Vagina (tissue), 2 donors: Measurements from ENCODE around the gene MAGEA10. TPM values are rescaled to one million over a fixed set of nuclear protein-coding genes. Genes with fewer than 3 reads are reported as not detected.
"Not testable (repeated sequence)": the region's sequence is repeated elsewhere in the genome, so short reads cannot be mapped to it uniquely, and the experiment has no call there.

ENCODE experiments used
- DNase-seq, 2 donors: peaks; one replicate each; pipeline ENCODE4 v3.0.0-alpha.2; 2017; ENCODE audit errors: extremely low spot score in 2 of 2
- H3K27ac ChIP-seq: fragments of 200-600 bp; sonication (generic); one replicate; pipeline ENCODE4 v1.5.1; 2019
- H3K27me3 ChIP-seq: fragments of 200-600 bp; sonication (generic); one replicate; pipeline ENCODE4 v1.5.1; 2019
- H3K36me3 ChIP-seq, 2 donors: fragments of 200-600 bp; sonication (generic); one replicate each; pipeline ENCODE4 v1.5.1; 2017 to 2019
- H3K4me1 ChIP-seq: fragments of 200-600 bp; sonication (generic); one replicate; pipeline ENCODE4 v1.5.1; 2019
- H3K4me3 ChIP-seq, 2 donors: fragments of 200-600 bp; sonication (generic); 1 replicate in 1 of 2; 2 replicates in 1 of 2; pipeline ENCODE4 v1.5.1; 2016 to 2019
- H3K9me3 ChIP-seq: fragments of 200-600 bp; sonication (generic); one replicate; pipeline ENCODE4 v1.5.1; 2019
- CTCF ChIP-seq, 3 experiments: fragments of 450-650 bp in 2 of 3; fragments of 200-600 bp in 1 of 3; sonication (generic) in 1 of 3; IDR thresholded peaks; one replicate each; pipeline ENCODE4 v1.5.1; 2017 to 2019; ENCODE audit warnings: antibody characterized with exemption in 3 of 3, mild to moderate bottlenecking in 2 of 3, moderate library complexity in 2 of 3
- POLR2A ChIP-seq, 2 donors: fragments of 450-650 bp; IDR thresholded peaks; one replicate each; pipeline ENCODE4 v1.6.1; 2017; ENCODE audit warnings: antibody characterized with exemption in 2 of 2, mild to moderate bottlenecking in 2 of 2, moderate library complexity in 2 of 2
- POLR2AphosphoS5 ChIP-seq, 2 donors: sonication (generic); formaldehyde crosslinking; IDR thresholded peaks; one replicate each; pipeline ENCODE4 v1.9.0; 2017; ENCODE audit warnings: antibody characterized with exemption in 2 of 2, mild to moderate bottlenecking in 2 of 2, low read depth in 1 of 2; ENCODE audit not compliant: insufficient read depth in 1 of 2
- intact Hi-C: fragments of 100-400 bp; cut with DNase I; formaldehyde crosslinking; loops from one replicate; pipeline ENCODE4 v1.15.1; 2023
- total RNA-seq: library from RNA; depleted of rRNA; stranded (reverse); fragments of >200 nt; gene quantifications from one replicate; pipeline ENCODE4 v1.2.3, GENCODE V29; 2016

Gene MAGEA10
- total RNA-seq, result not detected

DNA sequence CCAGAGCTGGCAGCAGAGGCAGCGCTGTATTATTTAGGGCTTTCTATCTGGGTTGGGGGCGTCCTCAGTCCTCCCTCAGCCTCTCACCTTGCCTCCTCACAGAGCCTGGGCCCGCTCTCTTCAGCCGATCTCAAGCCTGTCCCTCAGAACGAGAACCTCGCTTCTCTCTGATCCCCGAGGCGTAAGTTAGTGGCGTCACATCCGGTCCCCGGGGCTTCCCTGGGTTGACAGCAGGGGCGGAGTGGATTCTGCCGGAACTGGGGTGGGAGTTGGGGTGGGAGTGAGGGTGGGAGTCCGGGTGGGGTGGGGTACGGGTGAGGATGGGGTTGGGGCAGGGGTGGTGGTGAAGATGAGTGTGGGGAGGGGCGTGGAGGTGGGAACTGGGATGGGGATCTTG lies at the start of gene MAGEA10:
TSS of gene MAGEA10 (minus strand) at position 190 of the 397 bp plus-strand sequence. CDS start 2,957 bp downstream, outside the sequence.
- Histone ChIP-seq H3K9me3 (no peaks in the 10 kb centered on the region), H3K27me3 (no peaks in the 10 kb centered on the region), H3K27ac (no peak within 1 kb of the TSS), H3K36me3 (no peaks in the 10 kb centered on the region), H3K4me1 (no peaks in the 10 kb centered on the region), H3K4me3 (no peak within 1 kb of the TSS)
- TF ChIP-seq CTCF (IDR thresholded peaks at IDR 0.05) (no peak), POLR2AphosphoS5 (IDR thresholded peaks at IDR 0.05; ENCODE audit: insufficient read depth in 1 of 2, low read depth in 1 of 2) (no peak), POLR2A (IDR thresholded peaks at IDR 0.05) (no peak)
- intact Hi-C loops, result no loop called here
- no peak for DNase-seq

GRCh38 chrX:152177497-152178269 lies 39.3 kb upstream of the MAGEA10 start:
- Histone ChIP-seq H3K4me1 (no peaks in the 10 kb centered on the region), H3K27me3 (no peaks in the 10 kb centered on the region), H3K9me3 (no peaks in the 10 kb centered on the region), H3K4me3 (no peak overlapping the region), H3K36me3 (no peaks in the 10 kb centered on the region), H3K27ac (no peak overlapping the region)
- TF ChIP-seq CTCF (IDR thresholded peaks at IDR 0.05) (no peak), POLR2AphosphoS5 (IDR thresholded peaks at IDR 0.05; ENCODE audit: insufficient read depth in 1 of 2, low read depth in 1 of 2) (no peak), POLR2A (IDR thresholded peaks at IDR 0.05) (no peak)
- intact Hi-C loops, result no loop called here
- DNase-seq, result no peak

- no peaks in the 10 kb centered on the region for H3K27me3 ChIP-seq
- no peaks in the 10 kb centered on the region for H3K36me3 ChIP-seq
- no peaks in the 10 kb centered on the region for H3K9me3 ChIP-seq
- TF ChIP-seq POLR2AphosphoS5 (IDR thresholded peaks at IDR 0.05; ENCODE audit: insufficient read depth in 1 of 2, low read depth in 1 of 2) (no peak), CTCF (IDR thresholded peaks at IDR 0.05) (no peak), POLR2A (IDR thresholded peaks at IDR 0.05) (no peak)
- no peak overlapping the region for H3K4me3 ChIP-seq
- no peak for DNase-seq
- H3K4me1 ChIP-seq, result no peaks in the 10 kb centered on the region
- intact Hi-C loops, result no loop called here
- H3K27ac ChIP-seq, result no peak overlapping the region
Measured at GRCh38 chrX:152177052-152177451, 38.7 kb upstream of the MAGEA10 start.

GRCh38 chrX:152175892-152176291 lies 37.5 kb upstream of the MAGEA10 start:
- H3K9me3 ChIP-seq, H3K27ac ChIP-seq, DNase-seq, H3K4me1 ChIP-seq, H3K27me3 ChIP-seq, H3K36me3 ChIP-seq, H3K4me3 ChIP-seq, intact Hi-C loops: not testable (repeated sequence)

GRCh38 chrX:152173923-152174322 lies 35.5 kb upstream of the MAGEA10 start:
- intact Hi-C loops, H3K36me3 ChIP-seq, H3K4me1 ChIP-seq, DNase-seq, H3K4me3 ChIP-seq, H3K9me3 ChIP-seq, H3K27me3 ChIP-seq, H3K27ac ChIP-seq: not testable (repeated sequence)

DNA sequence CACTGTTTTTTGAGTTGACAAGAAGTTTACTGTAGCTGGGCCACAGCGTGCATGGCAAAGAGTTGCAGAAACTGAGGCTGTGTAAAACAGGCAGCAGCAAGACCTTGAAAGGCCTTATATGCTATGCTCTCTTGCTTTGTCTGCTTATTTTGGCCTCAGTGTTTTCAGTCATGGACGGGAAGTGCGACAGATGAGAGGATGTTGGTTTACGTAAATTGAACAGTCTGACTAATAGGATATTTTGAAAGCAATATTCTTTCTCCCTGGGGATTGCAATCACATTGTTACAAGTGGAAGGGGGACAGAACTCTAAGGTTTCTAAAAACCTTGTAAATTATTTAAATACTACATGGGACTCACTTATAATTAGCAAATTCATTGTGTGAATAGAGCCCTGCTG lies 32.2 kb upstream of the MAGEA10 start:
- H3K4me1 ChIP-seq, result no peaks in the 10 kb centered on the region
- H3K27ac ChIP-seq, result no peak overlapping the region
- no peaks in the 10 kb centered on the region for H3K27me3 ChIP-seq
- TF ChIP-seq POLR2A (IDR thresholded peaks at IDR 0.05) (no peak), CTCF (IDR thresholded peaks at IDR 0.05) (no peak), POLR2AphosphoS5 (IDR thresholded peaks at IDR 0.05; ENCODE audit: insufficient read depth in 1 of 2, low read depth in 1 of 2) (no peak)
- no peaks in the 10 kb centered on the region for H3K9me3 ChIP-seq
- intact Hi-C loops, result no loop called here
- H3K4me3 ChIP-seq, result no peak overlapping the region
- H3K36me3 ChIP-seq, result no peaks in the 10 kb centered on the region
- no peak for DNase-seq
